ENCODE results near the gene TNFRSF1A.

DNA sequence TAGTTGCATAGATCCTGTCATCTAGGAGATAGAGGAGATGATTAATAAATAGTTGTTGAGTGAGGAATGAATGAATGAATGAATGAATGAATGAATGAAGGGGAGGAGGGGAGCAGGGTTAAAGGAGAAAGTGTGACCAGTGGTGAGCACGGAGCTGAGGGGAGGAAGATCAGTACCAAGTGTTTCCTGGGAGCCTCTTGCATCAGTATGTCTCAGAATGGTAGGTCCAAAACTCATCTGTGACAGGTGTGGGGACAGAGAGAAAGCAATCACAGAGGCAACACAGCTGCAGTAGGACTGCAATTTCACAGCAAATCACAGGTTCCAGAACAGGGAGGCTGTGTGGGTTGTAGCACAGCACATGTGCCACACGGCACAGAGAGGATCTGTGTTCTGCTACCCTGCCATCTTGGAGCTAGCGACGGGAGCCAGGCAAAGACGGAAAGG lies 14.5 kb upstream of the TNFRSF1A start:
- TF ChIP-seq POLR2A (IDR thresholded peaks at IDR 0.05) = no peak
- TF ChIP-seq, protein P1, sequence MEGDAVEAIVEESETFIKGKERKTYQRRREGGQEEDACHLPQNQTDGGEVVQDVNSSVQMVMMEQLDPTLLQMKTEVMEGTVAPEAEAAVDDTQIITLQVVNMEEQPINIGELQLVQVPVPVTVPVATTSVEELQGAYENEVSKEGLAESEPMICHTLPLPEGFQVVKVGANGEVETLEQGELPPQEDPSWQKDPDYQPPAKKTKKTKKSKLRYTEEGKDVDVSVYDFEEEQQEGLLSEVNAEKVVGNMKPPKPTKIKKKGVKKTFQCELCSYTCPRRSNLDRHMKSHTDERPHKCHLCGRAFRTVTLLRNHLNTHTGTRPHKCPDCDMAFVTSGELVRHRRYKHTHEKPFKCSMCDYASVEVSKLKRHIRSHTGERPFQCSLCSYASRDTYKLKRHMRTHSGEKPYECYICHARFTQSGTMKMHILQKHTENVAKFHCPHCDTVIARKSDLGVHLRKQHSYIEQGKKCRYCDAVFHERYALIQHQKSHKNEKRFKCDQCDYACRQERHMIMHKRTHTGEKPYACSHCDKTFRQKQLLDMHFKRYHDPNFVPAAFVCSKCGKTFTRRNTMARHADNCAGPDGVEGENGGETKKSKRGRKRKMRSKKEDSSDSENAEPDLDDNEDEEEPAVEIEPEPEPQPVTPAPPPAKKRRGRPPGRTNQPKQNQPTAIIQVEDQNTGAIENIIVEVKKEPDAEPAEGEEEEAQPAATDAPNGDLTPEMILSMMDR (IDR thresholded peaks at IDR 0.05) = no peak
